Endothelial cell of umbilical vein (primary cell): ENCODE results near the gene DNAJC27. TPM values are rescaled to one million over a fixed set of nuclear protein-coding genes. Genes with fewer than 3 reads are reported as not detected.

Experiments used
- BruUV-seq: library from RNA; stranded (reverse); fragments of 400-500 nt; replicated peaks from 2 replicates; lab custom pipeline; 2021; lab: Mats Ljungman, UMichigan
- CTCF ChIA-PET: fragments of 300-600, 350-600 bp; sonication (Branson Sonifier 250); formaldehyde crosslinking; loops from one replicate; lab custom pipeline; 2021; ENCODE audit warnings: antibody characterized with exemption, inconsistent platforms; lab: Charles Lee
- POLR2A ChIA-PET: fragments of 300-600, 350-600 bp; sonication (Branson Sonifier 250); formaldehyde crosslinking; loops from one replicate; lab custom pipeline; 2021; ENCODE audit warnings: antibody characterized with exemption, inconsistent platforms; lab: Charles Lee
- DNase-seq: peaks from one replicate; pipeline ENCODE4 v3.0.0-alpha.2; 2011; ENCODE audit warnings: low read depth, low spot score
- FAIRE-seq: peaks from 2 replicates; lab custom pipeline; 2011; peaks lifted over from hg19 to GRCh38; lab: Jason Lieb, UNC
- H2AFZ ChIP-seq: 2 replicates; pipeline ENCODE4 v1.6.0; 2012; ENCODE audit warnings: low read depth, low read length, control low read depth, inconsistent platforms
- H3K27ac ChIP-seq: 2 replicates; pipeline ENCODE4 v1.5.1; 2011; ENCODE audit warnings: low read depth, mild to moderate bottlenecking, control low read depth, low read length, moderate library complexity; ENCODE audit not compliant: insufficient read depth
- H3K27me3 ChIP-seq, 2 experiments: 2 replicates each; pipeline versions ENCODE4 v1.6.0 to v1.6.1; 2011; ENCODE audit warnings: low read length in 2 of 2, mixed read lengths in 1 of 2; ENCODE audit not compliant: control insufficient read depth in 2 of 2, insufficient read depth in 2 of 2
- H3K36me3 ChIP-seq, 2 experiments: 2 replicates in 1 of 2; 3 replicates in 1 of 2; pipeline ENCODE4 v1.5.1; 2011; ENCODE audit warnings: low read length in 2 of 2, mild to moderate bottlenecking in 1 of 2, moderate library complexity in 1 of 2; ENCODE audit not compliant: control insufficient read depth in 2 of 2, insufficient read depth in 2 of 2; ENCODE audit errors: extremely low read depth in 1 of 2
- H3K4me1 ChIP-seq: 3 replicates; pipeline ENCODE4 v1.5.1; 2011; ENCODE audit warnings: mild to moderate bottlenecking, low read length; ENCODE audit not compliant: control insufficient read depth, insufficient read depth; ENCODE audit errors: extremely low read depth
- H3K4me2 ChIP-seq: 2 replicates; pipeline ENCODE4 v1.6.1; 2011; ENCODE audit warnings: low read length, control low read depth, mixed read lengths; ENCODE audit not compliant: insufficient read depth
- H3K4me3 ChIP-seq, 3 experiments: fragments of 200-600 bp in 1 of 3; sonication (generic), shearing (Covaris generic) in 1 of 3; replicated peaks in 1 of 3; 2 replicates each; pipeline ENCODE4 v1.5.1; 2011 to 2016; ENCODE audit warnings: control low read depth in 3 of 3, low read length in 3 of 3, mild to moderate bottlenecking in 2 of 3, inconsistent platforms in 1 of 3, low read depth in 1 of 3, moderate library complexity in 1 of 3; ENCODE audit not compliant: insufficient read depth in 1 of 3
- H3K79me2 ChIP-seq: 2 replicates; pipeline ENCODE4 v1.6.0; 2012; ENCODE audit warnings: low read length, inconsistent platforms; ENCODE audit not compliant: control insufficient read depth, insufficient read depth
- H3K9ac ChIP-seq: replicated peaks from 2 replicates; pipeline ENCODE3; 2011; ENCODE audit warnings: low read length, control low read depth; ENCODE audit not compliant: insufficient read depth; ENCODE audit errors: extremely low read depth
- H3K9me1 ChIP-seq: replicated peaks from 3 replicates; pipeline ENCODE4 v1.6.0; 2011; ENCODE audit warnings: mild to moderate bottlenecking, low read length; ENCODE audit not compliant: control insufficient read depth, insufficient read depth; ENCODE audit errors: extremely low read depth
- H3K9me3 ChIP-seq: replicated peaks from 2 replicates; pipeline ENCODE4 v1.5.1; 2012; ENCODE audit warnings: low read length, inconsistent platforms; ENCODE audit not compliant: control insufficient read depth, insufficient read depth
- H4K20me1 ChIP-seq: replicated peaks from 2 replicates; pipeline ENCODE3; 2011; ENCODE audit warnings: mild to moderate bottlenecking, low read length; ENCODE audit not compliant: control insufficient read depth, insufficient read depth; ENCODE audit errors: extremely low read depth
- CTCF ChIP-seq, 2 donors: IDR thresholded peaks; 1 replicate in 1 of 2; 2 replicates in 1 of 2; pipeline ENCODE4 v1.5.1; 2011; ENCODE audit warnings: low read length in 2 of 2, mild to moderate bottlenecking in 2 of 2, moderate library complexity in 2 of 2, control low read depth in 1 of 2, inconsistent platforms in 1 of 2, low read depth in 1 of 2; ENCODE audit not compliant: insufficient read depth in 1 of 2; ENCODE audit errors: extremely low read depth in 1 of 2
- EZH2 ChIP-seq: IDR thresholded peaks from 2 replicates; pipeline ENCODE4 v1.6.1; 2012; ENCODE audit warnings: borderline replicate concordance, low read depth, mild to moderate bottlenecking, moderate library complexity, low read length, inconsistent platforms; ENCODE audit not compliant: severe bottlenecking
- FOS ChIP-seq: IDR thresholded peaks from 2 replicates; pipeline ENCODE4 v1.6.1; 2011; ENCODE audit warnings: mild to moderate bottlenecking, low read length, moderate library complexity, borderline replicate concordance; ENCODE audit not compliant: insufficient read depth
- GATA2 ChIP-seq: IDR thresholded peaks from 2 replicates; pipeline ENCODE4 v1.7.0; 2011; ENCODE audit warnings: low read depth, mild to moderate bottlenecking, moderate library complexity, mixed read lengths, low read length; ENCODE audit not compliant: insufficient read length, insufficient read depth
- JUN ChIP-seq: IDR thresholded peaks from 2 replicates; pipeline ENCODE4 v1.6.1; 2011; ENCODE audit warnings: borderline replicate concordance, low read depth; ENCODE audit not compliant: insufficient read length, insufficient read depth
- MAX ChIP-seq: IDR thresholded peaks from 2 replicates; pipeline ENCODE4 v1.6.1; 2011; ENCODE audit not compliant: insufficient read depth, insufficient read length
- MYC ChIP-seq: IDR thresholded peaks from one replicate; pipeline ENCODE4 v1.6.1; 2011; ENCODE audit warnings: mild to moderate bottlenecking, low read depth, low read length
- POLR2A ChIP-seq: IDR thresholded peaks from 2 replicates; pipeline ENCODE4 v1.6.1; 2012; ENCODE audit warnings: low read depth, mild to moderate bottlenecking, control low read depth, low read length
- POLR2AphosphoS5 ChIP-seq: IDR thresholded peaks from 2 replicates; pipeline ENCODE4 v1.6.1; 2012; ENCODE audit warnings: low read depth, mild to moderate bottlenecking, control low read depth, low read length, moderate library complexity; ENCODE audit not compliant: insufficient read depth
- dilution Hi-C: fragments of 300-500 bp; cut with MboI; formaldehyde crosslinking; loops from one replicate; pipeline ENCODE4 v1.15.0; 2019; ENCODE audit warnings: low sequenced_read_pairs; ENCODE audit not compliant: extremely low pct_ligation_motif_present
- intact Hi-C: fragments of 100-400 bp; cut with micrococcal nuclease; formaldehyde crosslinking; loops from one replicate; pipeline ENCODE4 v1.10.0; 2022
- polyA plus RNA-seq, 4 experiments: library from polyadenylated mRNA; depleted of rRNA in 3 of 4; stranded (reverse) in 3 of 4; unstranded in 1 of 4; fragments of >200 nt; gene quantifications; 2 replicates each; pipeline versions ENCODE4 v1.2.1 to v1.2.3, GENCODE V29; 2011 to 2012; ENCODE audit warnings: missing spikeins in 1 of 4
- total RNA-seq: library from RNA; stranded (reverse); gene quantifications from 2 replicates; pipeline ENCODE4 v1.2.3, GENCODE V29; 2021

Gene DNAJC27
- total and polyA plus RNA-seq, 2 donors (not counting 3 experiments of a cell fraction or from before 2014, with no cell fraction given), result 1.3 to 3.2 TPM

- dilution Hi-C loops, result no loop called here
Measured at GRCh38 chr2:24977631-24978030, 5.9 kb upstream of the DNAJC27 start.

More at GRCh38 chr2:24977631-24978030, 5.9 kb upstream of the DNAJC27 start:
- ChIA-PET CTCF (interaction anchor here (4.1 to 14.6 kb wide), 2 partner anchors 149 to 218 kb away, joined by 119 to 679 read pairs; no protein-coding TSS in a partner anchor), POLR2A (no interaction called here)
- DNase-seq, result no peak
- H4K20me1 ChIP-seq, result no peaks in the 10 kb centered on the region
- no peak overlapping the region for H3K9ac ChIP-seq
- intact Hi-C loops, result no loop called here
- H3K9me3 ChIP-seq, result no peaks in the 10 kb centered on the region
- FAIRE-seq, result no peak
- H3K27ac ChIP-seq, result no peak overlapping the region
- no peaks in the 10 kb centered on the region for H3K79me2 ChIP-seq
- H2AFZ ChIP-seq, result no peak overlapping the region
- no TSS peak for BruUV-seq
- H3K4me3 ChIP-seq, result no peak overlapping the region
- no peaks in the 10 kb centered on the region for H3K9me1 ChIP-seq
- H3K27me3 ChIP-seq, result peaks cover 0 to 4% of the 10 kb centered on the region in 2 experiments
- TF ChIP-seq EZH2 (no peak), JUN (no peak), GATA2 (no peak), POLR2A (no peak), MAX (no peak), MYC (no peak), POLR2AphosphoS5 (no peak), CTCF (IDR thresholded peaks at IDR 0.05; ENCODE audit: extremely low read depth in 1 of 2, insufficient read depth in 1 of 2, low read depth in 1 of 2, low read length in 2 of 2) (no peak), FOS (no peak)
- peaks cover 5% of the 10 kb centered on the region for H3K4me1 ChIP-seq
- no peaks in the 10 kb centered on the region for H3K36me3 ChIP-seq
- H3K4me2 ChIP-seq, result no peak overlapping the region
